Gastrocnemius medialis (tissue), 4 donors: ENCODE measurements around the gene KIAA1614.

ENCODE experiments used
- CTCF ChIP-seq, 5 experiments: fragments of 450-650 bp in 3 of 5; fragments of 200-600 bp in 2 of 5; sonication (generic) in 2 of 5; IDR thresholded peaks in 4 of 5; conservative IDR thresholded peaks in 1 of 5; 1 replicate in 4 of 5; 2 replicates in 1 of 5; pipeline ENCODE4 v1.5.1; 2016 to 2019; ENCODE audit warnings: antibody characterized with exemption in 5 of 5, mild to moderate bottlenecking in 3 of 5, moderate library complexity in 3 of 5
- POLR2A ChIP-seq, 2 donors: fragments of 450-650 bp; IDR thresholded peaks; one replicate each; pipeline ENCODE4 v1.6.1; 2017; ENCODE audit warnings: antibody characterized with exemption in 2 of 2, mild to moderate bottlenecking in 2 of 2, moderate library complexity in 2 of 2

GRCh38 chr1:180969434-180969833 is 56.7 kb downstream of the KIAA1614 start:
- TF ChIP-seq CTCF (IDR thresholded peaks at IDR 0.05 in 4 of 5, conservative IDR thresholded peaks at IDR 0.05 in 1 of 5) (no peak), POLR2A (IDR thresholded peaks at IDR 0.05) (no peak)
